ENCODE measurements around the gene DNAJC9.

DNA sequence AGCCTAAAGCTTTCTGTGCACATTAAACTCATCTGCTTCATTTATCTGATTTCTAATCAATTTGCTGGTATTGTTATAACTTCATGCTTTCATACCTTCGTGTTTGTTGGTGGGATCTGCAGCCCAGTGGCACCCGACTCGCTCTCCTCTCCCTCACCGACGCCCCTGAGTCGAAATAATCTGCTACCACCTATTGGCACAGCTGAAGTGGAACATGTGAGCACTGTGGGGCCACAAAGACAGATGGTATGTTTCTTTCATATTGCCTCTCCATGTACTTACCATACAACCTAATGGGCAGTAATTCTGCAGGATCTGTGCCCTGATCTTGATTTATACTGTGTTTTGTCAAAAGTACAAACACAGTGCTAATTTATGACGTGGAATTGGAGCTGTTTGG is 12.4 kb downstream of the DNAJC9 start:
- TF ChIP-seq, protein P1, sequence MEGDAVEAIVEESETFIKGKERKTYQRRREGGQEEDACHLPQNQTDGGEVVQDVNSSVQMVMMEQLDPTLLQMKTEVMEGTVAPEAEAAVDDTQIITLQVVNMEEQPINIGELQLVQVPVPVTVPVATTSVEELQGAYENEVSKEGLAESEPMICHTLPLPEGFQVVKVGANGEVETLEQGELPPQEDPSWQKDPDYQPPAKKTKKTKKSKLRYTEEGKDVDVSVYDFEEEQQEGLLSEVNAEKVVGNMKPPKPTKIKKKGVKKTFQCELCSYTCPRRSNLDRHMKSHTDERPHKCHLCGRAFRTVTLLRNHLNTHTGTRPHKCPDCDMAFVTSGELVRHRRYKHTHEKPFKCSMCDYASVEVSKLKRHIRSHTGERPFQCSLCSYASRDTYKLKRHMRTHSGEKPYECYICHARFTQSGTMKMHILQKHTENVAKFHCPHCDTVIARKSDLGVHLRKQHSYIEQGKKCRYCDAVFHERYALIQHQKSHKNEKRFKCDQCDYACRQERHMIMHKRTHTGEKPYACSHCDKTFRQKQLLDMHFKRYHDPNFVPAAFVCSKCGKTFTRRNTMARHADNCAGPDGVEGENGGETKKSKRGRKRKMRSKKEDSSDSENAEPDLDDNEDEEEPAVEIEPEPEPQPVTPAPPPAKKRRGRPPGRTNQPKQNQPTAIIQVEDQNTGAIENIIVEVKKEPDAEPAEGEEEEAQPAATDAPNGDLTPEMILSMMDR (conservative IDR thresholded peaks at IDR 0.05; ENCODE audit: low read depth, low read length): no peak
- no peak for TF ChIP-seq EZH2phosphoT487 (IDR thresholded peaks at IDR 0.05; ENCODE audit: borderline replicate concordance, low read length)

Data from PC-3 (cell line).